ENCODE data around the gene EGLN2.
A peak's percentile ranks its signal among the peaks of the same experiment; 100 is the strongest.

EGLN2 gene

GRCh38 chr19:40755248-40755624 is 43.8 kb upstream of the EGLN2 start:
- peaks cover 18% of the 10 kb centered on the region for H3K4me1 Mint-ChIP-seq
- H3K4me3 Mint-ChIP-seq: peak overlapping the region in 1 of 3 experiments; percentile 12
- no peaks in the 10 kb centered on the region for H3K9me3 Mint-ChIP-seq
- H3K36me3 Mint-ChIP-seq (ENCODE audit: low read depth): peaks cover 48% of the 10 kb centered on the region
- no peaks in the 10 kb centered on the region for H3K27me3 Mint-ChIP-seq (ENCODE audit: low read depth)
- TF ChIP-seq CTCF (IDR thresholded peaks at IDR 0.05; ENCODE audit: unreplicated experiment in 3 of 3): no peak
- H3K27ac Mint-ChIP-seq: no peak overlapping the region

DNA sequence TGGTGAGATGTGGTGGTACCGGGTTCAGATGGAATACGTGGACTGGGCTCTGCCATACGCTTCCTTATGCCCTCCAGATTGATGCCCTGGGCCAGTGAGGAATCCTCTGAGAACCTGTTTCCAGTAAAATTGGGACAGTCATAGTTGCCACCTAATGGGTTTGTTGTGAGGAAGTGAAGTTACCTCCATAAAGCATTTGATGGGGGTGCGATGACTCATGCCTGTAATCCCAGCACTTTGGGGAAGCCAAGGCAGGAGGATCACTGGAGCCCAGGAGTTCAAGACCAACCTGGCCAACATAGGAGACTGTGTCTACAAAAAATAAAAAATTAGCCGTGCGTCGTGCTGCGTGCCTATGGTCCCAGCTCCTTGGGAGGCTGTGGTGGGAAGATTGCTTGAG is 43.2 kb upstream of the EGLN2 start:
- no peak for TF ChIP-seq CTCF (IDR thresholded peaks at IDR 0.05; ENCODE audit: unreplicated experiment in 3 of 3)
- H3K36me3 Mint-ChIP-seq (ENCODE audit: low read depth): peaks cover 53% of the 10 kb centered on the region
- no peaks in the 10 kb centered on the region for H3K9me3 Mint-ChIP-seq
- H3K27me3 Mint-ChIP-seq (ENCODE audit: low read depth): no peaks in the 10 kb centered on the region
- peak overlapping the region in 1 of 3 experiments; percentile 25 for H3K4me3 Mint-ChIP-seq
- peaks cover 15% of the 10 kb centered on the region for H3K4me1 Mint-ChIP-seq
- H3K27ac Mint-ChIP-seq: no peak overlapping the region

DNA sequence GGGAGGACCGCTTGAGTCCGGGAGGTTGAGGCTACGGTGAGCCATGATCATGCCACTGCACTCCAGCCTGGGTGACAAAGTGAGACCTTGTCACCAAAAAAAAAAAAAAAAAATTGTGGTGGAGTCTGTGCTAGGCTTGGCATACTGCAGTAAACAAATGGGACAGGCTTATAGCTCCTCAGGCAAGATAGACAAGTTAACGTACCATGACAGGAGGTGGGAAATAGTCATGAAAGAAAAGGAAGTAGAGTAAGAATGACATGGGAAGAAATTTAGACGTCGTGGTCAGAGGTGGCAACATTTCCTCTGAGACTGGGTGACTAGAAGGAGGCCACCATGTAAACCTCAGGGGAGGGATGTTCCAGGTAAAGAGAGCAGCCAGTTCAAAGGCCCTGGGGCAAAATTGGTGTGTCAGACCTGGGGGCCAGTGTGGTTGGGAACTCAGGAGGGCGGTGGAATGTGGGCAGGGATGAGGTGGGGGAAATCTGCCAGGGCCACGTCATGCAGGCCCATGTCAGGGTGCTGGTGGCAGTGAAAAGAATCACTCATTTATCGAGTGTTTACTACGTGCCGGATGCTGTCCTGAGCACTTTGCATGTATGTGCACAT is 42.4 kb upstream of the EGLN2 start:
- H3K9me3 Mint-ChIP-seq: no peaks in the 10 kb centered on the region
- peak overlapping the region in 1 of 3 experiments; percentile 58 for H3K4me3 Mint-ChIP-seq
- no peaks in the 10 kb centered on the region for H3K27me3 Mint-ChIP-seq (ENCODE audit: low read depth)
- no peak for TF ChIP-seq CTCF (IDR thresholded peaks at IDR 0.05; ENCODE audit: unreplicated experiment in 3 of 3)
- peaks cover 15% of the 10 kb centered on the region for H3K4me1 Mint-ChIP-seq
- H3K36me3 Mint-ChIP-seq (ENCODE audit: low read depth): peaks cover 58% of the 10 kb centered on the region
- peak overlapping the region in 2 of 3 experiments; percentile 8 to 57 for H3K27ac Mint-ChIP-seq

DNA sequence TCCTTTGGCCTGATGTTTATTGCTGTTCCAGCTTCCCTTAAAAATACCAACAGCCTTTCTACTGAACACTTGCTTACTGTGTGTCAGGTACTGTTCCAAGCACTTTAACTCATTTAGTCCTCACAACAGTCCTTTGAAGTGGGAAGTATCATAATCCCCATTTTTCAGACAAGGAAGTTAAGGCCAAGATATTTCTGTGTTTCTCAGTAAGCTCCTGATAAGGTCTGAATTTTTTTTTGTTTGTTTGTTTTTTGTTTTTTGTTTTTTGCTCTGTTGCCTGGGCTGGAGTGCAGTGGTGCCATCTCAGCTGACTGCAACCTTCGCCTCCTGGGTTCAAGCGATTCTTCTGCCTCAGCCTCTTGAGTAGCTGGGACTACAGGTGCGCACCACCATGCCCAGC is 40.5 kb upstream of the EGLN2 start:
- Mint-ChIP-seq H3K9me3 (no peaks in the 10 kb centered on the region), H3K4me1 (peaks cover 9% of the 10 kb centered on the region), H3K27ac (no peak overlapping the region), H3K36me3 (ENCODE audit: low read depth) (peaks cover 72% of the 10 kb centered on the region), H3K4me3 (peak overlapping the region in 1 of 3 experiments; percentile 33), H3K27me3 (ENCODE audit: low read depth) (no peaks in the 10 kb centered on the region)
- no peak for TF ChIP-seq CTCF (IDR thresholded peaks at IDR 0.05; ENCODE audit: unreplicated experiment in 3 of 3)

DNA sequence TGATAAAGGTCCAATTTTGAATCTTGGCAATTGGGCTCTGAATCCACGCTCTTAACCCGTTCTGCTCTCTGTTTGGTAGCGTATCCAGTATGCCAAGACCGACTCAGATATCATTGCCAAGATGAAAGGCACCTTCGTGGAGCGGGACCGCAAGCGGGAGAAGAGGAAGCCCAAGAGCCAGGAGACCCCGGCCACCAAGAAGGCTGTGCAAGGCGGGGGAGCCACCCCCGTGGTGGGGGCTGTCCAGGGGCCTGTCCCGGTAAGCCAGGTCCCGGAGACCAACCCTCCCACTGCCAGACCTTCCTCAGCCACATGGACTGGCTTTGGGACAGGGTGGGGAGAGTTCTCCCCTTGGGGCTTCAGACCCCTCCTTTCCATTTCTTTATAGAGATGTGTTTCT is 39.6 kb upstream of the EGLN2 start:
- no peaks in the 10 kb centered on the region for H3K27me3 Mint-ChIP-seq (ENCODE audit: low read depth)
- H3K27ac Mint-ChIP-seq: no peak overlapping the region
- no peaks in the 10 kb centered on the region for H3K9me3 Mint-ChIP-seq
- H3K4me3 Mint-ChIP-seq: no peak overlapping the region
- peaks cover 78% of the 10 kb centered on the region for H3K36me3 Mint-ChIP-seq (ENCODE audit: low read depth)
- no peak for TF ChIP-seq CTCF (IDR thresholded peaks at IDR 0.05; ENCODE audit: unreplicated experiment in 3 of 3)
- H3K4me1 Mint-ChIP-seq: peaks cover 6% of the 10 kb centered on the region

DNA sequence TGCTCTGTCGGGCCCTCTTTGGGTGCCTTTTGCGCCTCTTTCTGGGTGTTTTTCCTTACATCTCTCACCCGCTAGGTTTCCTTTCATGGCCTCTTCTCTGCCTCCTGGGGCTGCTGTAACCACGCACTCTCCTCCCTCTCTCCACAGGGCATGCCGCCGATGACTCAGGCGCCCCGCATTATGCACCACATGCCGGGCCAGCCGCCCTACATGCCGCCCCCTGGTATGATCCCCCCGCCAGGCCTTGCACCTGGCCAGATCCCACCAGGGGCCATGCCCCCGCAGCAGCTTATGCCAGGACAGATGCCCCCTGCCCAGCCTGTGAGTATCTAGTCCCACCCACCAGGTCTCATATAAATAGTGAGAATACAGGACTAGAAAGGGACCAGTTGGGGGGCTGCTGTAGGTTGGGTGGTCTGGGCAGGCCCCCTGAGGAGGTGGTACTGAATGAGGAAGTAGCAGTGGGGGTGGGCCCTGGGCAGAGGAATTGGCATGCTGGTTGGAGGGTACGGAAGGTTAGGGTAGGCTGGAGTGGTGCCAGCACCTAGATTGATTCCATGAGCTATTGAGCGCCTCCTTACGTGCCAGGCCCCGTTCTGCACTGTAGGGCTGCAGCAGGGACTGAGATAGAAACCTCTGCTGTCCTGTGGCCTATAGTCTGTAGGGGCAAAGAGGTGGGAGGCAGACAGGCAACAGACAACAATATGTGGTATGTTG is 36.1 kb upstream of the EGLN2 start:
- Mint-ChIP-seq H3K4me3 (no peak overlapping the region), H3K27me3 (ENCODE audit: low read depth) (no peaks in the 10 kb centered on the region), H3K9me3 (no peaks in the 10 kb centered on the region), H3K36me3 (ENCODE audit: low read depth) (peaks cover 75% of the 10 kb centered on the region), H3K4me1 (no peaks in the 10 kb centered on the region), H3K27ac (no peak overlapping the region)
- TF ChIP-seq CTCF (IDR thresholded peaks at IDR 0.05; ENCODE audit: unreplicated experiment in 3 of 3): no peak
